DMS79 treated with DMSO at 0.1 percent for 48 hours (cell line): ENCODE results near the gene FERMT2.

Source experiments
- DNase-seq: peaks from one replicate; lab custom pipeline; 2025; lab: John Stamatoyannopoulos, UW

Gene FERMT2

DNA sequence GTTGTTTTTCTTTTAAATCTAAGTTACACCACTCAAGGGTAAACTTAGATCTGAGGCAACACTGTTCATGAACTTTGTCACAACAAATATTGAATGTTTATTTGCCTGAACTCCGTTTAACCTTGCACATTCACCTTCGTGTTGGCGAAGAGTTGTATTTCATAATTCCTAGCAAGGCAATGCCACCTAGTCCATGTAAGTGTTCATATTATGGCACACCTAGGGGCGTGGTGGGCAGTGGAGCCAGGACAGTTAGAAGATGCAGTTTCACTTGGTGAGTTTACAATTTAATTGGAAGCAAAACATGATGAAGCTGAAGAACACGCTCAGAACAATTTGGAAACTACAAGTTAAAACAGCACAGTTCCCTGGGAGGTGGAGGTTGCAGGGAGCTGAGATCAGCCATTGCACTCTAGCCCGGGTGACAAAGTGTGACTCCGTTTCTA lies 129.0 kb downstream of the FERMT2 start:
- no peak for DNase-seq

DNA sequence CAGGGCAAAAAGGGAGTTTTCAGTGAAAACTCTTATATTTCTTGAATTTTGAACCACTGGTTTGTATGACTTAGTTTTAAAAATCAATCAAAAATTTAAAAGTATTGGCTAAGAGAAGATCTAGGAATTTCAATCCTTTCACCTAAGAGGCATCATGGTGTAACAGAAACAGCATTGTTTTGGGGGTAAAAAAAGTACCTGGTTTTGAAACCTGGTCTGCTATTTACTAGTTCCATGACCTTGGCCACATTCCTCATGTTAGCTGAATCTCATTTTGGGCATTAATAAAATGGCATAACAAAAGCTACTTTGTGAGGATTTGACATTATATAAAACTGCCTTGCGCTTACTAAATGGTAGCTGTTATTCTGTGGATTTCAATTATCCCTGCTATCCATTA lies 142.7 kb downstream of the FERMT2 start:
- no peak for DNase-seq
